GM19324 (cell line): ENCODE results near the gene NELFB.

ENCODE experiments used
- ATAC-seq: cut with Tn5 transposase; IDR thresholded peaks from one replicate; pipeline ENCODE4 v1.9.1; 2021; ENCODE audit warnings: mild to moderate bottlenecking, moderate library complexity; ENCODE audit not compliant: unreplicated experiment, low FRiP score

Gene NELFB

DNA sequence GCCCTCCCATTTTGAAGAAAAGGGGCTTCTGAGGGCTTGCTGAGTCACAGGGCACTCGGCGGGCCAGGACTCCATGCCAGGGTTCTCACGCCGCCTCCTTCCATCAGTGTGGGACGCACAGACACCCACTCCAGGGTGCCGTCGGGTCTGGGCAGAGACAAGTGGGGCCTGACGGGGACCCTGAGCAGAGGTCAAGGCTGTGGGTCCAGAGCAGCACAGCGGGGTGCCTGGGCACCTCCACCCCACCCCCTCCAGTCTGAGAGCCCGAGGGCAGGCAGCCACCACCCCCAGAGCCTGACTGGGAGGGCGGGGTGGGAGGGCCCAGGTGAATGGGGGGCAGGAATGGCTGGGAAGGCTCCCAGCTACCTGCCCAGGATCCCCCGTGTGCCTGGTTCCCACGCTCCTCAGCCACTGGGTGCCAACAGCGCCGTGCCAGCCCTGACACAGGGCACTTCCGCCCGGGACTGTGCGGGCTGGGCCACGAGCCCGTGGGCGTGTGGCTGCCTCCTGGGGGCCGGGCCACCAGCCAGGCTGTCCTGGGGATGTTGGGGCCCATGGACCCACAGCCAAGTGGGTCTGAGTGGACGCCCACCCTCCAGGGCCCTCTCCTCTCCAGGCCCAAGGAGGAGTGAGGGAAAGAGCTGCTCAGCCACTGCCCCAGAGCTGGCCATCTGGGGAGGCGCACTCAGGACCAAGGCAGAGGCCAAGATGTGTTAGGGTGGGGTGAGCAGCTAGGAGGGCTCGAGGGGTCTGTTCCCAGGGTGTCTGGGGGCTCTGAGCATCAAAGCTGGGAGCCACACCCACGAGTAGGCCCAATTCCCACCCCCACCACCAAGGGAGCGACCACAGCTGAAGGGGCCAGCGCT is 57.1 kb downstream of the NELFB start:
- ATAC-seq: no peak

DNA sequence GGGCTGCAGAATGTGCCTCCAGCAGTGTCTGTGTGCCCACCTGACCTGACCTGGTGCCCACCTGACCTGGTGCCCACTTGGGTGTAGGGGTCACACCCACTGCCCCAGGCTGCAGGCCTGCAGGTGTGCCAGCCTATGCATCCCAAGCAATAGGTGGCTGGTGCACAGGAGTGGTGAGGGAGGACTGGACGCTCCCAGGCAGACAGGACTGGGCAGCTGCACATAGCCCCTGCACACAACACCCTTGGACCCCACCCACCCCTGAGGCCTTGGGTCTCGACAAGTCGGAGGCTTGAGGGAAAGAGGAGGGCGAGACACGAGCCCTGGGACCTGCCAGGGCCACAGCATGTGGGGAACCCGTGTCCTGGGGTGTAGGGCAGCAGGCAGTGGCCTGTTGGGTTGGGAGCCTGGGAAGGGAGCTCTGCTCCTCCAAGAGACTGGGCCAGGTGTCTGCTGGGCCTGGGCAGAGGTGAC is 57.8 kb downstream of the NELFB start:
- ATAC-seq: no peak

DNA sequence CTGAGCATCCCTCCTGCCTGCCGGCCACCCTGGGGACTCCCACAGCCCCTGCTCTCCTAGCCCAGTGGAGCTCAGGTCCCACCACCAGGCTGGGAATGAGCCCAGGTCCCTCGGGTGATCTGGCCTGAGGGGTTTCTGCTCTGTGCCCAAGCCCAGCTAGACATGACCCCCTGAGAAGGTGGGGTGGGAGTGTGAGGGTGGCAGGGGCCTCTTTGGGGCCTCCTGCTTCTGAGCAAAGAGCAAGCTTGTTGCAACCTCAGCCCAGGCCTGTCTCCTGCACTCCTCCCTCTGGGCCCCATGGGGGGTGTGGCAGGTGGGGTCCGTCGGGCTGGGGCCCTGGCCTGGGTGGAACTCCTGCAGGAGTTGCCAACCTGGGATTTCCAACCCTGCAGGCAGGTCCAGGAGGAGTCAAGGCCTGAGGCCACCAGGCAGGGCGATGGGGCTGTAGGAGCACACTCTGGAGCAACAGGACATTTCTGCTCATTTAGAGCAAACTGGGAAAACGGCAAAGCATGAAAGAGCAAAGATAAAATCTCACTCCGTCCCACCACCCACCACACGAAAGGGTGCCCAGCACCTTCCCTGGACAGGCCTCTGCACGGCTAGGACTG is 58.3 kb downstream of the NELFB start:
- no peak for ATAC-seq

DNA sequence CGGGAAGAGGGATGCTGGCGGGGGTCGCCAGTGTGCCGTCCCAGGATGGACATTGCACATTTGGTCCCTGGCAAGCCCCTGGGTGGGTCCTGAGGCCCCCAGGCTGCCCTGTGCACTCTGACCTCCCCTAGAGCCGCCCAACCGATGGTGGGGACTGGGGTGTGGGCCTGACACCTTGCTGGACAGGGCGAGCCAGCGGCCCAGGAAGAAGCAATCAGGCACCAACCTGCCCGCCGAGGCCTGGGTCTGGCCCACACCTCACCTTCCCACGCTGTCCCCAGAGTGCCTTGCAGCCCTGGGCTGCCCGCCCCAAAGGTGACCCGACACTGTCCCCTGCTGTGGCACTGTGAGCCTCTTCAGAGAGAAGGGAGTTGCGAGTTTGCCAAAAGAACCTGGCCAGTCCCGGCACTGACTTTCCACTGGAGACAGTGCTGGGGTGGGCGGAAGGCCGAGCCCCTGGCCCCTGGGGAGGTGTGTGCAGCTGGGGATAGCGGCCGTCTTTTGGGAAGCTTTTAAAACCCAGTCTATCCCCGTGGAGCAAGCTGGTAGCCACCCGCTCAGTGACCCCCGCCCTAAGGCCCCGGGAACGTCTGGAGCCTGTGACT is 58.9 kb downstream of the NELFB start:
- no peak for ATAC-seq

DNA sequence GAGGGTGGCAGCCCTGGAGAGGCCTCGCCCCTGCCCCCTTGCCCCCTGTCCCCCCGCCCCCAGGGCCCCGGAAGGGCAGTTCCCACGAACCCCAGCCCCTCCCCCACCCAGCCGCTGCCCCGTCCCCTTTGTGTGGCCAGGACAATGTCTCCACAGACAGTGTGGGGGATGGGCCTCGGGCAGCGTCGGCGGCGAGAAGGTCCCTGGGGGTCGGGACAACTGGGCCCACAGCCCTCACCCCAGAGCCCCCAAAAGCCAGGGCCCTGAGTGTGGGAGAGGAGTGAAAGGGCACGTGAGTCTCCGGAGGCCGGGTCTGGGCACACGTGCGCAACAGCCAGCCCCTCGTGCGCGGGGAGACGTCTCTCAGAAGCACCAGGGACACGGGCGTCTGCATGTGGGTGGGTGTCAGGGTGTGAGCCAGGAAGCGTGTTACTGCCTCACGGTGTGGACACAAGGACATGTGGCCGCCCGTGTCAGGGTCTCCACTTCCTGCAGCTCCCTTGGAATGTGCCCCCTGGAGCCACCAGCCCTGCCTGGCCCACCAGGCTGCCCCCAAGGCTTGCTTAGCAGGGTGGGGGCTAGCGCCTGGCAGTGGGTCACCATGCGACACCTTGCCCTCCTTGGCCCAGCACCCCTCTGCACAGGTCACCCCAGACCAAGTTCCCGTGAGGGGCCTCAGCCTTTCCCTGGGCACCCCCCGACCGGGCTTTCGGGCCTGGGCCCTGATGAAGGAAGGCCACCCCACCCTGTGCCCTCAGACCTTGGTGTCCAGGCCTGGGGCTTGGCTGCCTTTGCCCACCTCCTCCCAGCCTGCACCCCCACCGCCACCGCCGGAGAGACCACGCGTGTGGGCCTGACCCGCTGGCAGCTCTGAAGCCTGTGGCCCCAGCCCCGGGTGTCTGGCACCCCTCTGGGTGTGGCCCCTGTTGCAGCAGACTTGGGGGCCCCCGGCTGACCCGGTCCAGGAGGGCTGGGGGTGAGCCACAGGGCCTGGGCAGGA is 59.7 kb downstream of the NELFB start:
- no peak for ATAC-seq

DNA sequence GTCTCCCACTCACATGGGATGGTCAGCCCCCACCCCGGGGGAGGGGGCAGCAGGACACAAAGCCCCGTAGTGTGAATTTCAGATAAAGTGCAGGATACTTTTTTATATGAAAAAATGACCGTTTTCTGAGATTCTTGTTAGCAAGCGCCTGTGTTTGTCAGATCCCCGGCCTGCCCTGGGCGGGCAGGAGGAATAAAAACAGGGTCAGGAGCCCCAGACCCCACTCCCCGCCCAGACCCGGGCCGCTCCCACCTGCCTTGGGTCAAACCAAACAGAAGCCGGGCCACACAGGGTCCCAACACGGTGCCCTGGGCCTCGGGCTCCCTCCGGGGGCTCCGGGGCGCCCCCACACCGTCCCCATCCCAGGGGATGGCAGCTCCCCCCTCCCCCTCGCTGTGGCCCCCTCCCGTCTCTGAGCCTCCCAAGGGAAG is 60.5 kb downstream of the NELFB start:
- no peak for ATAC-seq

DNA sequence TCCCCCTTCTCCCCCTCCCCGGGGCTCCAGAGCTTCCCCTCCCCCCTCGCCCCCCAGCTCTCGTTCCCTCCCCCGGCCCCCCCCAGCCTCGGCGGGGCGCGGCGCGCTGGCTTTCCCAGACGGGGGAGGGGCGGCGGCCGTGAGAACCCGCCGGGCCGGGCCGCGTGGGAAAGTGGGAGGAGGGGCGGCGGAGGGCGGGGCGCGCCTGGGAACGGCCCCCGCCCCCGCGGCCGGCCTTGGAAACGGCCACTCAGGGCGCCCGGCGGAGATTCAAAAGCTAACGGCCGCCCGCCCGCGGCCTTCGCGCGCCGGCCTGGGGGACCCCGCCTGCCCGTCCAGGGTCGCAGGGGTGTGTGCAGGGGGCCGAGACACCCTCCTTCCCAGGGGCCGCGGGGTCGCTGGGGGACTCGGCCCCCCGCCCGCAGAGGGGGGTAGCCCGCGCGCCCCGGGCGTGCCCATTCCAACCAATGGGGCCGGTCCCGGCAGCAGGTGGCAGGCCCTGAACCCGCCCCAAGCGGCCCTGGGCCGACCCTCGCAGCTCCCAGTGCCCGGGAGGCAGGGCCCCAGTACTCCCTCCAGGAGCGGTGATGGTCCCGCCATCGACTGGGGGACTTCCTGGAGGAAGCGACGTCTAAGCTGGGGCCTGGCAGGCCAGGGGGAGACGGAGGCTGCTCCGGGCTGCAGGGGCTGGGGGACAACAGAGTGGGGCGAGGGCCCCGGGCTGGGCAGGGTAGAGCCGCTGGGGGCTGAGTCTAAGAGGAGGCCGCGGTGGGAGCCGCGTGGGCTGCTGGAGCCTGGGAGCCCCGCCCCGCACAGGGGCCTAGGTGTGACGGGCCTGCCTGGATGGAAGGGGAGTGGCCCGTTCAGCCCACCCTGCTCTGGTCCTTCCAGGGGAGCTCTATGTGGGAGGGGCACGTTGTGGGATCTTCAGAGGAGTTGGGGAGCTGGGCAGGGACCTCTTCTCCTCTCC is 61.2 kb downstream of the NELFB start:
- no peak for ATAC-seq

DNA sequence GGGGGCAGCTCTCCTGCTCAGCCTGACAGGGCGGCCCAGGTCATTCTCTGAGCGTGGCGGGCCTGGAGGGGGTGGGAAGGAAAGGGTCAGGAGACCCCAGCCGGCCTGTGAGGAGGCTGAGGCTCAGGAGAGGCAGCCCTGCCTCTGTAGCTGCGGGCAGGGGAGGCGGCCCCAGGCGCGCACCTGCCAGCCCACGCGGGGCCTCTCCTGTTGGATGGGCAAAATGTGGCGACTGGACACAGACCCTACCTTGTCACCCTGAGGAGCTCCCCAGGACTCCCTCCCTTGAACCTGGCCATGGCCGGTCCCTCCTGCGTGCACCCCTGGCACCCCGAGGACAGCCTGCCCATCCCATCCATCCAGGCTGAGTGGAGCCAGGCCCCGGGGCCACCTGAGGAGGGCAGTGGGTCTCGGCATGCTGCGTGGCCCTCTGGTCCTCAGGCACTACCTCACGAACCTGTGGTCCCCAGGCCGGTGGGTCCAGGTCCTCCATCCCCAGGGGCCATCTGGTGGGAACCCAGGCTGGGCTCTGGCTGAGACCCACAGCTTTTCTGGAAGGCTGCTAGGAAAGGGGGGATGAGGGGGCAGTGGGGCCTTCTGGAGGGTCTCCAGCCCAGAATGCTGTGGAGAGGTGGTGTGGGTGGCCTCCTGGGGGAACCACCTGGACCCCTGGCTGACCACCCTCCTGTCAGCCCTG is 62.0 kb downstream of the NELFB start:
- no peak for ATAC-seq

DNA sequence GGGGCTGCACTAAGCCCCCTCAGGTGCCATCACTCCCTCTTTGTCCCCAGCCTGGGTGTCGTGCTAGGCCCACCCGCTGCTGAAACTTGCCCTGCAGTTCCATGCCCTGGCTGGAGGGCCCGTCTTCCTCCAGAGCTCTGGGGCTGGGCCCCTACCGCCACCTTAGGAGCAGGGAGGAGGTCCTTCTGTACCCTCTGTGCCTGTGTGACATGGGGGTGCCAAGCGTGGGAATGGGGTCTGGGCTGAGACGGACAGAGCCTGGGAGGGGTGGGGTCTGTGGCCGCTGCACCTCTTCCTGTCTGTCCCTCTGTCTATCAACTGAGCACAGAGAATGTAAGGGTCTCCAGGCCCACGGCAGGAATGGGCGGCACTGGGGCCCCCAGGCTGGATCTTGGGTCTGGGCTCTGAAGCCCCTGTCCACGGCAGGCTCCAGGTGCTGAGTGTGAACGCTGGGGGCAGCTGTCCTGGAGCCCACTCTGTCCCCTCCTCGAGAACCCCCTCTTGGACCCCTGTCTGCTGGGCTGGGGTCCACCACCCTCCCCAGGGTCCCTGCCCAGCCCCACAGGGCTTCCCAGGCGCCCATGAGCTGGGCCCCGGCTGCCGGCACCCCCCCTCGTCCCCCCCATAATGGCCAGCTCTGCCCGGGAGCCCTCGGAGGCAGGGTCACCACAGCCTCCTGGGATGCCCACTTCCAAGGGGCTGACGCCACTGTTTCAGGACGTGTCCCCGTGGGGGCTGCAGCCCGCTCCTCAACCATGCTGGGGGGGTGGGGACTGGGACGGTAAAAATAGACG is 62.8 kb downstream of the NELFB start:
- ATAC-seq: no peak

DNA sequence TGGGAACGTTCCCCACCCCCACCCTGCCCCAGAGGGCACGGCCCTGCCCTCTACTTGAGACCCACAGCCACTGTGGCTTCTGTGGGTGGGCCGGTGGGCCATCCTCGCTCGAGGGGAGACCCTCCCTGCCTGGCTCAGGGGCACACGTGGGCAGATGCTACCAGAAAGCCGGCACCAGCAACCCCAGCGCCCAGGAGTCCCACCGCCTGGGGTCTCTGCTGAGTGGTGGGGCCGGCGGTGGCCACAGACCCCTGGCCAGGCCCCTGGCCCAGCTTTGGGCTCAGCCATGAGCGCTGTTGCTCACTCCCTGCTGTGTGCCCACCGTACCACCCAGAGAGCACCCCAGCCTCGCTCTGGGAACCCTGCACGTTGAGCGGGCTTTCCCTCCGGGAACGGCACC is 63.5 kb downstream of the NELFB start:
- ATAC-seq: no peak

DNA sequence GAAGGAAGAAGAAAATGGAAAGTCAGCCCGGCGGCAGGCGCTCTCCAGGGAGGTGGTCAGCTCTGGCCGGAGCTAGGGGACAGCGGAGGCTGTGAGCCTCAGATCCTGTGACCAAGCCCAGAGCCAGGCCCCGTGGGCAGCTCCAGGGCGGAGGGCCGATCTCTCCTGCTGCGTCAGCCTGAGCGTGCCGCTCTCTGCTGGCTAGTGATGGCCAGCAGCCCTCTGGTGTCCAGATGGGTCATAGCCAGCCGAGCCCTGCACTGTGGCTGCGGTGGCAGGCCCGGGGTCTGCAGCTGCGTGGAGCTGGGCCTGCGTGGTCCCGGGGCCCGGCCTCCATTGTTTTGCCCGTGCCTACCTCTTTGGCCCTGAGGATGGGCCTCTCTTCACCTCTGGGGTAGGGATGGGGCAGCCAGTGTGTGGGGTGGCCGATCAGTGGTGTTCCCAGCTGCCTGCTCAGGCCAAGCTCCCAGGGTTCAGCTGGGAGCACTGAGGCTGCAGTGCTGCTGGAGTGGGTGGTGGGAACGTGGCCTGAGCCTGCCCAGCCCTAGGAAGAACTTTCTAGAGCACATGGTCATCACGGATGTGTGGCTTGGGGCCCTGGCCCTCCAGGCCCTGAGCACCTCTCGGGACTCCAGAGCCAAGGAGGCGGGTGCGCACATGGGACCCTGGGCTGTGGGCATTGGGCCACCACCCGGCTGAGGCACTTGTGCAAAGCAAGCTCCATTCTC is 64.0 kb downstream of the NELFB start:
- ATAC-seq: no peak

DNA sequence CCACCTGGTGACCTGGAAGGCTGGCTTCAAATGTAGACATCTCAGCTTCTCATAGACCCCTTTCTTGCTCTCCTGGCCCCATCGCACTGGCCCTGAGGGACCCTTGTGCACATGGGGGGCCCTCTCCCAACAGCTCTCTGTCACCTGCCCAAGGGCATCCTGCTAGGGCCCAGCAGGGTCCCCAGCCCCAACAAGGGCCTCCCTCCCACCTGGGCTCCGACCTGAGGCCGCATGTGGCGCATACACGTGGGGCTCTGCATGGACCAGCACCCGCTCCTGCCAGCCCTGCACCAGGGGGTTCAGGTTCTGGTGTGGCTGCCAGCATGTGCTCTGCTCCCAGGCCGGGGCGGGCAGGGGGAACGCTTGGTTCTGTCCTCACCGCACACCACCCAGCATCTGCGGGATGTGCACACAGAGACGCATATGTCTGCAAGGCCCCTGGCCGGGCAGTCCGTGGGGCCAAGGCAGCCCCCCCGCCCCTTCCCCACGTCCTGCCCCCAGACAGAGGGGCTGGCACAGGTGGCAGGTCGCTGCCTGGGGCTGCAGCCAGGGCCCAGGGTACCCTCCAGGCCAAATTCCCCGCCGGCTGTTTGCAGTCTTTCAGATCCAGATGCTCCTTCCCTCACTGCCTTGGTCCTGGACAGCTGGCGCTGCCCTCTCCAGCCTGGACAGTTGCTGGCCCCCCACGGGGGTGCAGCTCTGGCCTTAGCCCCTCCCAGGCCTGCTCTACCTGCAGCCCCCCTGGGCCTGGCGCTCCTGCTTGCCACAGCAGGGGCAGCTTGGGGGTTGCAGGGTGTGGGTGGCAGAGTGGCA is 64.8 kb downstream of the NELFB start:
- ATAC-seq: no peak

DNA sequence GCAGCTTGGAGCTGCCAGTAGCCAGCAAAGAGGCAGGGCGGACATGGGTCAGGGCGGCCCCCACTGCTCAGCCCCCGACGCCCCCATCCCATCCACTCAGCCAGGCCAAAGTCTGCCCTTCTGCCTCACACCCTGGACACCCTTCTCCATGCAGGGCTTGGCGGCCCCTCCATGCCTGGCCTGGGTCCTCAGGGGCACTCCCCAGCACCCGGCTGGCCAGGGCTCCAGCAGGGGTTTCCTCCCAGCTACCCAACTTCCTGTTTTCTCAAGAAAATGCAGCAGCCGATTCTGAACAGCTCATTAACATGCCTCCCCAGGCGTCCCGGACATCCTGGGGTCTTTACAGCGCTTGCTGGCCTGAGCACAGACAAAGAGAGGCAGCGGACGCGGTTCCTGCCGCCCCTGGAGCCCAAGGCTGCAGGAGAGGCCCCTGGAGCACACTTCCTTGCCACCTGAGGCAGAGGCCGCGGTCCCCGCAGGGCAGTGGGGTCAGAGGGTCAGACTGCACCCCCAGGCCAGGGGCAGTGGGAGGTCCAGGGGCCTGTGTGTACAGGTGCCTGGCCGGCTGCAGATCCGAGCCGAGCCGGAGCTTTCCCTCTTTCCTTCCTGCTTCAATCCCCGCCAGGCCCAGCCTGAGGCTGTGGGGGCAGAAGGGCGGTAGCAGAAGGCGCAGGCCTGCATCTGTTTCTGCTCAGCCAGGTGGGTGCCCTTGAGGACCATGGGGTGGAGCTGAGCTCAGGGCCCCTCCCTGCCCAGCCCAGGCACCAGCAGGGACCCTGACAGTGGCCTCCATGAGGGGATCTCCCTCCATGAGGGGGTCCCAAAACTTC is 65.6 kb downstream of the NELFB start:
- ATAC-seq: no peak

DNA sequence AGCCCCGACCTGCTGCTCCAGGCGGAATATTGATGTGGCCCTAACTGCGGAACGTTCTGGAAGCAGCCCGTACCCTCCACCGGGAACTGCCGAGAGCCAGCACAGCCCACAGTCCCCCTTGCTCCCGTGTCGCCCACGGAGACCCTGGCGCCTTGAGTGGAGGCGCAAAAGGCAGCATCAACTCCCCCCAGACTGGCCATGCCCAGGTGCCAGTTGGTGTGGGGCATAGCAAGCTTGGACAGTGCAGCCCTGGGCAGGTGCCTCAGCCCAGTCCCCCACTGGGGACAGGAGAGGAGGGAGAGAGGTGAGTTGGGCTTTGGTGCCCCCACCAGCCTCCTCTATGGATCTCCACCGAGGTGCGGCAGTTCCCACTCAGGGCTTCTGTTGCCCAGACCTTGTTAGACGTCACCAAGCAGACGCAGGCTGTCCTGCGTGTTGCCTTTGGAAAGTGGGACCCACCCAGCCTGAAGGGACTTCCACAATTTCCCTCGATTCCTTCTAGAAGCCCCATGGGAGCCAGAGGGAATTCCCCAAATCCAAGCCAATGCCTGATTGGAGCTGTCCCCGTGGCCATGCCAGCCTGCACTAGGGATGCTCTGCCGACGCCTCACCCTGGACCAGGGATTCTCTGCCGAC is 66.7 kb downstream of the NELFB start:
- ATAC-seq: no peak
